Measurements from ENCODE around the gene ZBTB34.

Gene ZBTB34

DNA sequence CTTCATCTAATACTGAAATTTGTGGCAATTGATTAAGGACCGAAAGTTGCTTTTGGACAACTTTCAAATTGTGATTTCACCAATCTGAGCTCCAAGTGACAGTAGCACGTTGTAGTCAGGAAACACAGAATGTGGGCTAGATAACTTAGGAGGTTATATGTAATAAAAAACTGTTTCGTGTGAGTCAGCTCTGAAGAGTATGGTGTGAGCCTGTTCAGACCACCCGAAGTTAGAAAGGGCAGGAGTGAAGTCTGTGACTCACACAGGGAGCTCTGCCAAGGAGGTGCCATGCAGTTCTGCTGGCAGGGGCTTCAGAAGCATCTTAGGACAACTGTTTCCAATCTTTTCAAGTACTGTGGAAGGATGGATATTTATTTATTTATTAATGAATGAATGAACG lies 16.4 kb upstream of the ZBTB34 start:
- no peak for DNase-seq (ENCODE audit: low spot score)

DNA sequence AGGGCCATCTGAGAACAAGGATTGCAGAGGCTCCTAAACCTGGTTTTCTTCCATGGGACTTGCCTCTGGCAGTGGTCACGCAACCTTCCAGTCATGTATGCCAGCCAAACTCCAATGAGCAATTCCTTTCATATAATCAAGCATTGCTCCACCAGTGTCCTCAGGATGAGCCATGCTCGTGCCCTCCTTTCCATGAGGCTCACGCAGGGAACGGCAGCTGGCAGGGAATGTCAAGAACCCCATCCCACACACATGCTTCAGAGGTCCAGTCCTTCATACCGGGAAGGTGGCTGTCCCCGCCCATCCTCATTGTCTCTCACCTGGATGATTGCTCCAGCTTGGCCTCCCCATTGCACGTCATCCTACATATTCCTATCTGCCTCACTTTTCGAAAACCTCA lies 13.4 kb upstream of the ZBTB34 start:
- DNase-seq (ENCODE audit: low spot score), result no peak

DNA sequence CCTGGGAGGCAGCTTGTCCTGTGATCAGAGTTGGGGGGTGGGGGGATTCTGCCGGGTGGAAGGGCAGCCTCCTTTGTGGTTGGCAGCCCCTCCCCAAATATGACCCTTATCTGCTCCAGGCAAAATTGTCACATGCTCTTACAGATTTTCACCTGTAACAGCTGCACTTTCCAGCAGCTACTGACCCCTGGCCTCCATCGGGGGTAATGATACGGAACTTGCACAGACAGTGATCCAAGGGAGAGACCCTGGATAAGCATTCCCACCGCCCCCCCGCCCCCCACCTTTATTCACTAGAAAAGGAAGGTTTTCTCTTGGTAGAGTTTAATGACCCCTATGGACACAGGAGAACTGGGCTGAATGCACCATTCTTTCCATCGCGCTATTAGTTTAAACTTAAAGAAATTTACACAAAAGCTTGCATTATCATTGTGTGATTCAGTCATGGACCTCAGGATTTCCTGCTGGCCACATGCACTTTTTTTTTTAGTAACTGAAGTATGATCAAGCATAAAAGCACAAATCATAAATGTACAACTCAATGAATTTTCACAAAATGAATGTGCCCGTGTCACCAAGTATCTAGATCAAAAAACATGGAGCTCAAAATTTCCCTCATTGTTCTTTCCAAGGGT lies 10.7 kb upstream of the ZBTB34 start:
- DNase-seq (ENCODE audit: low spot score), result no peak

DNA sequence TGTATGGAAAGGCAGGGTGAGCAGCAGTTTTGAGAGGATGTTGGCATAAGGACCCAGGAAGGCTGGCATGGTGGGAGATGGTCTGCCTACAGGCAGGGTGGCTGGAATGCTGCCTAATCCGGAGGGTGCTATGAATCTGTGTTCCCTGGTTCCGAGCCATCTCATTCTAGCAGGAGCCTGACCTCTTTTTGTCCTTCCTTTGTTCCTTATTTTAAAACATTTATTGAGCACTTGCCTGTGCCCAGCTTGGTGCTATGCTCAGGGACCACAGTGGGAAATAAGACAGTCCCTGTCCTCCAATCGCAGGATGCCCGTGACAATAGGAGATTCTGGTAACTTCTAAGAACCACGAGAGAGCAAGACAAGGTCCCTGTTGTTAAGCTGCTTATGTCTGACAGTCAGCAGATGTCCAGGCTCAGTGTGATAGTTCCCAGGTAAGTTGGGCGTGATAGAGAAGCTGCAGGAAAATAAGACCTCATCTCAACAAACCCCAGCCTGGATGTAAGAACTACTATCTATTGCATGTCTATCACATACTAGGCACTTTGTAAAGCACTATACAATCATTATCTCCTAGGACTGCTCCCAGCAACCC lies 9.1 kb upstream of the ZBTB34 start:
- no peak for DNase-seq (ENCODE audit: low spot score)

DNA sequence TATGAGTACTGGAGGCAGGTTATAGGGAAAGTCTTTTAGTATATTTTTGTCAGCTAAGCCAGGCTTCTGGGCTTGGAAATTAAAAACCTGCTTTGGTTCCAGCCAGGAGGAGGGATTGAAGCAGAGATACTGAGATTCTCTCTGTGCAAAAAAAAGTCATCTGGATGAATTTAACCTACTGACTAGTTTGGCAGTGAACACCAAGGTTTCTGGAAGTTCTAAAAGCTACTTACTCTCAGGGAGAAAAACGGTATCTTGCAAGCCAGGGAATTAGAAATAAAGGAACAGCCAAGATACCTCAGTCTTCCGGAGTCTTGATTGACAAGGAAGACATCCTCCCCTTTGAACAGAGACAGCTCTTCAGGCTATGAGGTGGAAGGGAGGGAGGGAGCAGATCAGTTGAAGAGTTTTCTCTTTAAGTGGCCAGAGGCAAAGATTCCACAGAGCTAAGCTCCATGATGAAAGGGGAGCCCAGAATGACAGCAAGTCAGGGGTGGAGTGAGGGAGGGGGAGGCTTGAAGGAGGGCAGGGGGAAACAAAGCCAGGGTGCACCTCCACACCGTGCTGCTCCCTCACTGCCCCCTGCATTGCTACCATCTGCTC lies 8.3 kb upstream of the ZBTB34 start:
- no peak for DNase-seq (ENCODE audit: low spot score)

DNA sequence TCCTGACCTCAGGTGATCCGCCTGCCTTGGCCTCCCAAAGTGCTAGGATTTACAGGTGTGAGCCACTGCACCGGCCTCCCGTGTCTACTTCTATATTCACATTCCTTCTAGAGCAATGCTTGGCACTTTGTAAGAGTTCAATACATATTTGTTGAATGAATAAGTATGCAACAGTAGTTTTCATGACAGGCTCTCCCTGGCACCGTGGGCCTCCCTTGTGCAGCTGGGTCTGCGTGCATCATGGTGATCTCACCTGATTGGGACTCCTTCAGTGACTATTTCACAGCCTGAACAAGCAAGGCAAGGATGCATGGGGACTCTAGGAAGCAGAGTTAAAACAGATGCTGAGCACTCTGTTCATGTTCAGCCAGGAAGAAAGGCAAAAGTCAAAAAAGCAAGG lies 6.8 kb upstream of the ZBTB34 start:
- DNase-seq (ENCODE audit: low spot score), result no peak

DNA sequence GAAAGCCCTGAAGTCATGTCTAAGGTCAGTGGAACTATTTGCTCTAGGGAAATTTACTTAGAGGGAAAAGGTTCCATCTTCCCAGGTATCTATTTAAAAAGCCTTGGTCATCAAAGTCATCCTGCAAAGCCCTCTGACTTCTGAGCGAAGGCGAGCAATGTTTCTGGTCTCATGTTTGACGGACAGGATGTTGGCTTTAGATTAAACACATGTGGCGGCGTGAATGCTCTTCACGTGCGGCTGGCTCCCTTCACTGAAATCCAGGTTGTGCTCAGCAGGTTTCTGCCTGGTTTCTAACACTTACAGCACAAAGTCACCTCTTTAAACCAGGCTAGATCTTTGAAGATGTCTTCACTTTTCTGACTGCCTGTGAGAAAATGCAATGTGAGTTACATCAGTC lies 5.7 kb upstream of the ZBTB34 start:
- no peak for DNase-seq (ENCODE audit: low spot score)

DNA sequence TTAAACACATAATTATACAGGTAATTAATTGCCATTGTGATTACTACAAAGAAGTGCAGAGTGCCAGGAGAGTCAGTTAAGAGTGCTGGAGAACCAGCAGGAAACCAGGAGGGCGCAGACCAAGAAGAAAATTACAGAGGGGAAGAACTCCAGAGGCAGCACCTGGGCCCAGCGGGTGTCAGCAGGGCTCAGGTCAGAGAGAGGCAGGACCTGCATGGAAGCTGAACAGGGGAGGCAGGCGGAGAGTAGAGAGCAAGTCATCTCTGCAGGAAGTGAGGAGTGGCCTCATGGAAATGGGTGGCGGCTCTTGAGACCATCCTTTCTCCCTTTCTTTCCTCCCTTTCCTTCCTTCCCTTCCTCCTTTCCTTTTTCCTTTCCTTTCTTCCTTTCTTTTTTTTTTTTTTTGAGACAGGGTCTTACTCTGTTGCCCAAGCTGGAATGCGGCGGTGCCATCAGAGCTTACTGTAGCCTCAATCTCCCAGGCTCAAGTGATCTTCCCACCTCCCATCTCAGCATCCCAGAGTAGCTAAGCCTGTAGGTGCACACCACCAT lies 4.0 kb upstream of the ZBTB34 start:
- DNase-seq (ENCODE audit: low spot score), result no peak

DNA sequence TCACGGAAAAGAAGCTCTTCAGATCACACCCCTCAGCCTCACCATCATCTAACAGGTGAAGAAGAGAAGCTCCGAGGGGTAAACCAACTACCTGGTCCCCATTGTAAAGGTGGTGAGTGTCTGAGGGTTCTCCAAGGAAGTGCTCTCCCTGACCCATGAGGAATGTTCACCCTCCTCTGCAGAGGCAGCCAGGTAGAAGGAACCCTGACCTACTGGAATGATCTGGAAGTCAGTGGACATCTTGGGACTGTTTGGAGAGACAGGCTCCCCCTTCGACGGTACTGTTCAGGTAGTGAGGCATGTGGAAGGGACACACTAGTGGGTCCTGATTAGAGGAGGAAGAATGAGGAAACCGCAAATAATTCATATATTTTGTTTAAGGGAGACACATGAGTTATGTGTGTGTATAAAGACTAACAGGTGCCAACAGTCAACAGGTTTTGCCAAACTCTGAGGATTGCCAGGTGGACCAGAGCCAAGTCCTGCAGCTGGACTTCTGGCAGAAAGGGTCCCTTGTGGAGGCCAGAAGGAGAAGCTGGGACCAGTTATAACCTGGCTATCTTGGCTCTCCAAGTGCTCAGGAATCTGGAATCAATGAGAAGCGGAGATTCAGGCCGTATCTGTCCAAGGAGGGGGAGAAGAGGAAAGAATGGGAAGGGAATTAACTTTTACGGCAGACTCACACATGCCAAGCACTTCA lies 3.0 kb upstream of the ZBTB34 start:
- no peak for DNase-seq (ENCODE audit: low spot score)

DNA sequence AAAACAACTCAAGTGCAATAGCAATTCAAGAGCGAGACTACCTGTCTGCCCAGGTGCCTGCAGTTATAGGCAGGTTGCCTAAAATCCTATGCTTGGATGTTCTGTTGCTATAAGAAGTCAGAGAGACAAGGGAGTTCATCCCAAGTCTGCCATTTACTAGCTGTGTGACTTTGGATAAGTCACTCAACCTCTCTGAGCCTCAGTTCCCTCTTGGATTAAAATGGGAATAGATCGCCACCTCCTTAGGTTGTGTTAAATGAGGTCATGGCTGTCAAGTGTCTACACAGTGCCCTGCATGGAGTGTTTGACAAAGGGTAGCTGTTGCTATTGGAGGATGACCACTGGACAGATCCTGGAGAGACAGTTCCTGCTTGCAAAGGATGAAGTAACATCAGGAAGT lies 1.3 kb upstream of the ZBTB34 start:
- no peak for DNase-seq (ENCODE audit: low spot score)

DNA sequence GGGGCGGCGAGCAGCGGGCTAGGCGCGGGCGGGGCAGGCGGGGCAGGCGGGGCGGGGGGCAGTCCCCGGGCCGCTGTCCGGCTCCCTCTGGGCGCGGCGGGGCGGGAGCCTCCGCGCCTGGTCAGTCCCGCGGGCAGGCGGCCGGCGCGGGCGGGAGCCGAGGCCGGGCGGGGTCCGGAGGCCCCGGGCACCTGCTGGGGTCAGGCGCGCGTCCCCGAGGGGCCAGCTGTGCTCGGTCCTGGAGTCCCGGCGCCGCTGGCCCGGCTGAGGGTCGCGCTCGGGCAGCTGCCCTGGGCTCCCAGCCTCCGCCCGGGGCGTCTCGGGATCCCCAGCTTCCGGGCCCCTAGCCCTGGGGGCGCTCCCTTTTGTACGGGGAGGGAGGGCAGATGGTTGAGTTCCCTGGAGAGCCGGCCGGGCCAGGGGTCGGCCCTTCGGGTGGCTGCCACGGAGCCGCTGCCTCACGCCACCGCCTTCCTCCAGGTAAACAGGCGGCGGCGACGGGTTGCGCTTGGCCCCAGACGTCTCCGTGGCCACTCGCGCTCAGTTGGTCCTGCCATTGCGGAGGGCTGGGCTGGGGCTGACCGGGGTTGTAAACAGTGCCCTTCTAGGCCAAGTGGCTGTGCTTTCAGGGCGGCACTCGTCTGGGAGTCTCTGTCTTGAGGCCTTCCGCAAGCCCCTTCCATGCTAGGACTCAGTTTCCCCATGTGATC lies 473 bp downstream of the ZBTB34 start:
- no peak for DNase-seq (ENCODE audit: low spot score)

DNA sequence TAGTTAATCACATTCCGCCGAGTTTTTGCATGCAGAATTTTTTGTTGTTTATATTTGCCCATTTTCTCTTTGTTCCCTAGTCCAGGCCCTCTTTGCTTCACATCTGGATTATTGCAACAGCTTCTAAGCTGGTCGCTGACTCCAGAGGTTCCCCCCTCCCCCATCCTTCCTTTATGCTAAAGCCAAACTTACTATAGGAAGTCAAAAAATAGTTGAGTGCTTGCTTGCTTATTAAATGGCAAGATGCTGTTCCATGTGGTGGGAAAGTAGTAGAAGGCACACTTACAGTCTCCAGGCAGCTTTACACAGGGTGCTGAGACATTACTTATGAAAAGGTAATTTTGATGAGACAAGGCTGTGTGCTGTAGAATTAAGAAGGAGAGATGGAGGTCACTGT lies 1.3 kb downstream of the ZBTB34 start:
- DNase-seq (ENCODE audit: low spot score), result no peak

DNA sequence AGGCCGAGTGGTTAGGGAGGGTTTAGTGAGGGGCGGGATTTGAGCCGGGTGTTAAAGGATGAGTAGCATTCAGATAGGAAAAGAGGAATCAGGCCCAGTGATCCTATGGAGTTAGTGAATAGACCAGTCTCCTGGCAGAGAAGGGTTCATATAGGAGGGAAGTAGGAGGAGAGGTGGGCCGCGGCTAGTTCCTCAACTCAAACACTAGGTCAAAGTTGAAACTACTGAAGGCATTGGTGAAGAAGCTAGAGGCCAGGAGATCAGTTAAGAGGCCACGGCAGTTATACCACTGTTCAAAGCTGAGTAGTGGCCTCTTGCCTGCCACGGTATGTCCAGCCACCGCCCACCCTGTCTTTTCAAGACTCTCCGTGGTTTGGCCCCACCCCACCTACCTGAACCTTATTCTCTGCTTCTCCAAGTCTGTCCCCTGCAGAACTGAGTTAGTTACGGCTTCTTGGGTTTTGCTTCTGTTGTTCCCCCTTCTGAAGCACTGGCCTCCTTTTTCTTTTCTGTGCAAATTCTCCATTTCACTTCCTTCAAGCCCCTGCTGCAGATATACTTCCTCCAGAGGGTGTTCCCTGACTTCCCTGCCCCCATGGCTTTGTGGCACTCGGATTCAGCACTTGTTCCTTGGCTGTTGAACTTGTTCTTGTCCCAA lies 1.8 kb downstream of the ZBTB34 start:
- no peak for DNase-seq (ENCODE audit: low spot score)

DNA sequence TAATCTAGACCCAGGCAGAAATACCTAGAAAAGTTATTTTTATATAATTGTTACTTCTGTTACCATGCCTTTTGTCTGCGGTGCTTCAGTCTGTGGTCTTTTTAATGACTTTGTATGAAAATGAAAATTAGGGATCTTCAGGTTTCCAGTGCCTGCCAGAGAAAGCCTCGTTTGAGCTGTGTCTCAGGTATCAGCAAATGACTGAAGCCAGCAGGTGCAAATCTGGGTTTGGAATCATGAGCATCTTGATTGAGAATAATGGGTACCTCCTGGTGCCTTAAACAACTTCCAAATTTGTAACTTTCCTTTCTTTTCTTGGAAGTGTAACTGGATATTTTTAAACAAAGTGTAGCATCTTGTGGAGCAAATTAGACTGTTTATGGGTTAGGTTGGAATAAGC lies 4.3 kb downstream of the ZBTB34 start:
- no peak for DNase-seq (ENCODE audit: low spot score)

DNA sequence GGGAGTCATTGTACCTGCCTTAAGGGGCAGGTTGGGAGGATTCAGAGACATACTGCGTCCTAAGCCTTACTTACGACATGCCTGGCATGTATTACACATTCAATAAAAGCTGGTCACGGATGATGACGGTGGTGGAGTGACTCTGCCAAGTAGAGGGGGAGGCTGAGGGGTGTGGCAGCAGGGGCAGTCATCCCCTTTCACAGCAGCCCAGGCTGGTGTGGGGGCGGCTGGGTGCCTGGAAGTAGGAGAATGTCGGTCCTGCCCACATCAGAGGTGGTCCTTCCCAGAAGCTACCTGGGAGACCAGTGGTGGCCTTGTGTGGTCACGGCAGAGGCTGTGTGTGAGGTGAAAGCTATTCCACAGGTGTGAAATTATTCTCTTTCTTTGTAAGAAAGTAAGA lies 8.9 kb downstream of the ZBTB34 start:
- DNase-seq (ENCODE audit: low spot score), result no peak

DNA sequence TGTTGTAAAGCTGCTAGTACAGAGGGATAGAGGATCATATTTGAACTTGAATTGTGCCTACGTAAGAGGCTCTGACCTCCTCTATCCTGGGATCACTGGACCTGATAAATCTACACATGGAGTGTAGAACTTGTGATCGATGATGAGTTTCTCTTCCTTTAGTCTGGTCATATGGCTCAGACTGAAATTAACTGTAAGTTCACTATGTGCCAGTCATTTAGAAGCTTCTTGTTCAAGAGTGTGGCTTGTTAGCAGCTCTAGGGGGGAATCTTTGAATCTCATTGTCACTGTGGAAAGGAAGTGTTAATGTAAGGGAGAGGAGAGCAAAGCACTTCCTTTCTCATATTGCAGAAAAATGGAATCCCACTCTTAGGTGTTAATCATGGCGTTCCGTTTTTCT lies 12.1 kb downstream of the ZBTB34 start:
- no peak for DNase-seq (ENCODE audit: low spot score)

DNA sequence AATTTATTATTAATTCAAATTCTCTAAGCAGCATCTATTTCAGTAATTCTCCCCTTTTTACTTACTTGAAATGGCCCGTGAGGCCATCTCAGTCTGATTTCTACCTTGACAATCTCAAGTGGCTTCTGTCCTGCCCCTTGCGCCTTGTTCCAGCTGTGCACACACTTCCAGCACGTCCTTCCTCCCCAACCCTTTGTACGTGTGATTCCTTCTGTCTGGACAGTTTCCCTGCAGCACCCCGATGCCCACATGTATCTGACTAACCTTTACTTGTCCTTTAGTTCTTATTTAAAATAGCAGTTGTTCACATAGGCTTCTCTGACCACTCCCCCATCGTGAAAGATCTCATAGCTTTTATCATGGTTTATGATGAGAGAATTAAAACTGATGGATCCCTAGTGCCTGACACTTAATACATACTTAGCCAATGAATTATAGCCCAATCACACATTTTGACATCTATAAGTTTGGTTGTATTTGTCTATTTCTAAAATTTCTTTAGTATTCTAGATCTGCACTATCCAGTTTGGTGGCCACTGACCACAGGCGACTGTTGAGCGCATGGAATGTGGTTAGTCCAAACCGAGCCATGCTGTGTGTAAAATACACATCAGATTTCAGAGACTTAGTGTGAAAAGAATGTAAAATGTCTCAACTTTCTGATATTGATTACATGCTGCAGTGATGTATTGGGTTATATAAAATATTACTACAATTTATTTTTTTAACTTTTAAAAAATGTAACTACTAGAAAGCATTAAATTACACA lies 14.3 kb downstream of the ZBTB34 start:
- no peak for DNase-seq (ENCODE audit: low spot score)

DNA sequence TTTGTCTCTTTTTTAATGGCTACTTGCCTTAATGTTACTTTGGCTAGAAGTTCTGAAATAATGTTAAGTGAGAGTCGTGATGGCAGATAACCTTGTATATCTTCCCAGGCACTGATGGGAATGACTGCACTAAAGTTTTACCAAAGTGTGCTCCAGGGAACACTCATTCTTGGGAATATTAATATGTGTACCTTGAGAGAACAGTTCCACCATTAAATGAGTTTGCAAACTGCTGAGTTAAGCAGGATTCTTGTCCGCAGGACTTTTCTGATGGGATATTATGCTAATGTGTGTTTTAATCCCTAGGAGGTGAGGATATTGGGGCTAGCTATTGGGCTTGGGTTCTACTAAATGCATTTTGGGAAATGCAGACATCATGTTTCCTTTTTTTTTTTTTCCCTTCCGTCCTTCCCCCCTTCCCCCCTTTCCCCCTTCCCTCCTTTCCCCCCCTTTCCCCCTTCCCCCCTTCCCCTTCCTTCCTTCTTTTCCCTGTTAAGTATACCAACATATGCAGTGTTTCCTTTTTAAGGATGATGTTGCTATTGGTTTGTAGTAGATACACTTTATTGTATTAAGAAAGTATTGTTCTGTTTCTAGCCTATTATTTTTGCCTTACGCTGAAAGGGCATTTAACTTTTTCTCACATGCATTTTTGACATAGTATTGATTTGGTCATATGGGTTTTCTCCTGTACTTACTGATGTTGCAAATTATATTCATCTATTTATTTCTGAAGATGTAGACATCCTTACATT lies 15.5 kb downstream of the ZBTB34 start:
- no peak for DNase-seq (ENCODE audit: low spot score)

DNA sequence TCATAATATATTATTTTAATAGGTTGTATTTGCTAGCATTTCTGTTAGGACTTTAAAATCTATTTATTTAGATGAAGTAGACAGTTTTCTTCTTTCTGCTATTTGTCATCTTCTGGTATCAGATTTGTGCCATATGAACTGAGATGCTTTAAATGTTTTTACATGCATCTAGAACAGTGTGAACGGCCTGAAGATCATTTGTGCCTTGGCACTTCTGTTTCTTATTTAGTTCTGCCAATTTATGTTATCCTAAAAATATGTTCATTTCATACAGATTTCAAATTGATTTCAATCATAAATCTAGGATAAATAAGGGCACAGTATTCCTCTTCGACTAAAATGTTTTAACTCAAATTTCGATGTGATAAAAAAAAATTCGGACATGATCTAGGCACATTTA lies 16.1 kb downstream of the ZBTB34 start:
- DNase-seq (ENCODE audit: low spot score), result no peak

DNA sequence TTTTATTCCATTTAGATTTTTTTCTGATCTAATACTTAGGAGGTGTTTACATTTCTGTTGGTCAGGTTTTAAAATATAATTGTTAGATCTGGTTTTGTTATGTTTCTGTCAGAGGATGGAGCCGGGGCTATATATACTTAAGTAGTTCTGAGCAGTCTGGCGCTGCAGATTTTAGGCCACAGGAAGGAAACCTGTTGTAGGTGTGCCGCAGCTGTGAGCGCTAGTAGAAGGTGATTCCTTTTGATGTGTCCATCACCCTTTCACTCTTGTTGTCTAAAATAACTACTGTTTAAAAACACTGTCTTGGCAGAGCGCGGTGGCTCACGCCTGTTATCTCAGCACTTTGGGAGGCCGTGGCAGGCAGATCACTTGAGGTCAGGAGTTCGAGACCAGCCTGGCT lies 17.0 kb downstream of the ZBTB34 start:
- DNase-seq (ENCODE audit: low spot score), result no peak

Data from left forelimb (tissue), 1 donor.